SK-N-SH (cell line): ENCODE data around the gene MRPL21. TPM values are rescaled to one million over a fixed set of nuclear protein-coding genes. Genes with fewer than 3 reads are reported as not detected.
A peak's percentile ranks its signal among the peaks of the same experiment; 100 is the strongest.

ENCODE experiments used
- CTCF ChIA-PET: fragments of 300-600, 350-600 bp; formaldehyde crosslinking; extraction: SDS; loops from one replicate; lab custom pipeline; 2021; lab: Yijun Ruan, JAX
- POLR2A ChIA-PET: fragments of 350-600 bp; sonication (Branson Sonifier 250); formaldehyde crosslinking; extraction: SDS; loops from one replicate; lab custom pipeline; 2020; ENCODE audit warnings: antibody characterized with exemption, inconsistent platforms; lab: Yijun Ruan, JAX
- DNase-seq: peaks from one replicate; pipeline ENCODE4 v3.0.0; 2012
- H2AFZ ChIP-seq: fragments of 200-600 bp; sonication (generic); 2 replicates; pipeline ENCODE4 v1.8.1; 2016; ENCODE audit warnings: antibody characterized with exemption, mild to moderate bottlenecking, low read depth
- H3F3A ChIP-seq: fragments of 200-600 bp; sonication (generic); replicated peaks from 2 replicates; pipeline ENCODE3; 2016; ENCODE audit warnings: antibody characterized with exemption, mild to moderate bottlenecking; ENCODE audit not compliant: insufficient read depth
- H3K27ac ChIP-seq, 2 experiments: fragments of 200-500 bp in 1 of 2; fragments of 200-600 bp in 1 of 2; sonication (Bioruptor generic) in 1 of 2; sonication (generic), shearing (Covaris generic) in 1 of 2; 2 replicates each; pipeline versions ENCODE4 v1.5.1 to v1.6.1; 2014 to 2016; ENCODE audit warnings: low read depth in 2 of 2, inconsistent platforms in 1 of 2, low read length in 1 of 2, mild to moderate bottlenecking in 1 of 2, mixed read lengths in 1 of 2
- H3K27me3 ChIP-seq: fragments of 200-600 bp; sonication (generic), shearing (Covaris generic); 2 replicates; pipeline ENCODE4 v1.6.1; 2016; ENCODE audit warnings: mixed run types; ENCODE audit not compliant: insufficient read depth
- H3K36me3 ChIP-seq, 2 experiments: fragments of 200-500 bp in 1 of 2; fragments of 200-600 bp in 1 of 2; sonication (Bioruptor generic) in 1 of 2; sonication (generic) in 1 of 2; replicated peaks in 1 of 2; 2 replicates each; pipeline versions ENCODE3 to v1.5.1; 2014 to 2016; ENCODE audit warnings: low read length in 1 of 2, mild to moderate bottlenecking in 1 of 2; ENCODE audit not compliant: insufficient read depth in 2 of 2, control insufficient read depth in 1 of 2
- H3K4me1 ChIP-seq, 2 experiments: fragments of 200-500 bp in 1 of 2; fragments of 200-600 bp in 1 of 2; sonication (Bioruptor generic) in 1 of 2; sonication (generic), shearing (Covaris generic) in 1 of 2; 2 replicates each; pipeline versions ENCODE4 v1.5.1 to v1.6.1; 2014 to 2016; ENCODE audit warnings: low read depth in 1 of 2, low read length in 1 of 2, mixed run types in 1 of 2; ENCODE audit not compliant: insufficient read depth in 2 of 2, control insufficient read depth in 1 of 2
- H3K4me2 ChIP-seq: fragments of 200-600 bp; sonication (generic), shearing (Covaris generic); 2 replicates; pipeline ENCODE4 v1.6.1; 2017; ENCODE audit warnings: mixed run types
- H3K4me3 ChIP-seq, 2 experiments: fragments of 200-500 bp in 1 of 2; fragments of 200-600 bp in 1 of 2; sonication (Bioruptor generic) in 1 of 2; sonication (generic), shearing (Covaris generic) in 1 of 2; 2 replicates each; pipeline versions ENCODE4 v1.5.1 to v1.8.1; 2014 to 2016; ENCODE audit warnings: low read depth in 2 of 2, inconsistent platforms in 1 of 2, low read length in 1 of 2, mild to moderate bottlenecking in 1 of 2, mixed read lengths in 1 of 2, moderate library complexity in 1 of 2
- H3K79me2 ChIP-seq: fragments of 200-600 bp; sonication (generic); 2 replicates; pipeline ENCODE4 v1.8.1; 2017; ENCODE audit warnings: mild to moderate bottlenecking; ENCODE audit not compliant: insufficient read depth
- H3K9ac ChIP-seq: fragments of 200-600 bp; sonication (generic); 2 replicates; pipeline ENCODE4 v1.6.1; 2017; ENCODE audit warnings: mixed run types
- H3K9me2 ChIP-seq: fragments of 200-600 bp; sonication (generic); 2 replicates; pipeline ENCODE4 v1.6.1; 2017; ENCODE audit warnings: mixed run types
- H3K9me3 ChIP-seq: fragments of 200-600 bp; sonication (generic); 2 replicates; pipeline ENCODE4 v1.6.1; 2017; ENCODE audit warnings: mixed run types, mild to moderate bottlenecking, moderate library complexity
- H4K20me1 ChIP-seq: fragments of 200-600 bp; sonication (generic); 2 replicates; pipeline ENCODE4 v1.6.1; 2017; ENCODE audit warnings: mild to moderate bottlenecking, mixed run types; ENCODE audit not compliant: insufficient read depth
- CHD2 ChIP-seq: fragments of 150-350 bp; IDR thresholded peaks from 2 replicates; pipeline ENCODE4 v1.6.1; 2018; ENCODE audit warnings: low read length; ENCODE audit not compliant: partially characterized antibody
- EP300 ChIP-seq, 2 experiments: IDR thresholded peaks; 2 replicates each; pipeline versions ENCODE4 v1.4.0 to v1.6.1; 2012; ENCODE audit warnings: borderline replicate concordance in 1 of 2, low read depth in 1 of 2, low read length in 1 of 2
- EZH2phosphoT487 ChIP-seq: fragments of 200-600 bp; sonication (generic); IDR thresholded peaks from 2 replicates; pipeline ENCODE4 v1.6.1; 2017; ENCODE audit warnings: low read depth, mixed run types, mild to moderate bottlenecking, antibody characterized with exemption, moderate library complexity, borderline replicate concordance
- FOXJ3 ChIP-seq: sonication (generic); formaldehyde crosslinking; IDR thresholded peaks from 2 replicates; pipeline ENCODE4 v1.5.1; 2020; ENCODE audit warnings: mild to moderate bottlenecking, missing genetic modification reagents
- GABPA ChIP-seq: IDR thresholded peaks from 2 replicates; pipeline ENCODE4 v1.4.0; 2012; ENCODE audit warnings: low read depth, mild to moderate bottlenecking
- JUND ChIP-seq: IDR thresholded peaks from 2 replicates; pipeline ENCODE4 v1.4.0; 2012
- MAX ChIP-seq: IDR thresholded peaks from 2 replicates; pipeline ENCODE4 v1.4.0; 2012; ENCODE audit warnings: low read depth
- MEF2A ChIP-seq: IDR thresholded peaks from 2 replicates; pipeline ENCODE4 v1.4.0; 2012; ENCODE audit warnings: low read depth, borderline replicate concordance
- NRF1 ChIP-seq: IDR thresholded peaks from 2 replicates; pipeline ENCODE4 v1.6.1; 2012; ENCODE audit warnings: low read depth, mild to moderate bottlenecking, low read length
- PBX3 ChIP-seq: IDR thresholded peaks from 2 replicates; pipeline ENCODE4; 2012
- POLR2AphosphoS5 ChIP-seq: IDR thresholded peaks from 2 replicates; pipeline ENCODE4 v1.6.1; 2012; ENCODE audit warnings: low read depth, low read length
- RAD21 ChIP-seq: IDR thresholded peaks from 2 replicates; pipeline ENCODE4 v1.6.1; 2012; ENCODE audit warnings: mild to moderate bottlenecking, low read length
- RCOR1 ChIP-seq: fragments of 150-350 bp; IDR thresholded peaks from 2 replicates; pipeline ENCODE4 v1.6.1; 2017; ENCODE audit warnings: antibody characterized with exemption, low read length
- RFX5 ChIP-seq: IDR thresholded peaks from 2 replicates; pipeline ENCODE4 v1.6.1; 2012; ENCODE audit warnings: mild to moderate bottlenecking, improper control_type of control experiment, low read length
- RXRA ChIP-seq: IDR thresholded peaks from 2 replicates; pipeline ENCODE4 v1.4.0; 2012; ENCODE audit warnings: low read depth, mild to moderate bottlenecking, borderline replicate concordance
- SIN3A ChIP-seq: IDR thresholded peaks from 2 replicates; pipeline ENCODE4 v1.6.1; 2012; ENCODE audit warnings: low read depth, mild to moderate bottlenecking, low read length, moderate library complexity, borderline replicate concordance
- SMC3 ChIP-seq: IDR thresholded peaks from 2 replicates; pipeline ENCODE4 v1.6.1; 2012; ENCODE audit warnings: low read depth, low read length, improper control_type of control experiment
- TAF1 ChIP-seq: IDR thresholded peaks from 2 replicates; pipeline ENCODE4 v1.6.1; 2012; ENCODE audit warnings: low read depth, mild to moderate bottlenecking, low read length, moderate library complexity, borderline replicate concordance
- TCF12 ChIP-seq: IDR thresholded peaks from 2 replicates; pipeline ENCODE4 v1.4.0; 2012
- USF1 ChIP-seq: IDR thresholded peaks from 2 replicates; pipeline ENCODE4 v1.4.0; 2012; ENCODE audit warnings: low read depth, borderline replicate concordance
- USF2 ChIP-seq: fragments of 150-350 bp; IDR thresholded peaks from 2 replicates; pipeline ENCODE4 v1.6.1; 2017; ENCODE audit warnings: antibody characterized with exemption, low read length, low read depth, borderline replicate concordance
- WGBS: methylation state at CpG from one replicate; pipeline ENCODE4 v1.1.6; 2017; ENCODE audit warnings: low lambda C conversion rate; 5-methylcytosine and 5-hydroxymethylcytosine counted together
- polyA plus RNA-seq, 3 experiments: library from polyadenylated mRNA; depleted of rRNA; stranded (reverse); fragments of >200 nt; gene quantifications; 2 replicates each; pipeline ENCODE4 v1.2.3, GENCODE V29; 2012

The MRPL21 gene
- polyA plus RNA-seq, 1 of the 3 experiments (the other 2 are of a cell fraction), result 125 TPM

- H3K27me3 ChIP-seq, result no peaks in the 10 kb centered on the region
- no peaks in the 10 kb centered on the region; a peak in 1 of 4 replicates for H3K4me1 ChIP-seq
- H3K9me3 ChIP-seq, result no peaks in the 10 kb centered on the region
- no peak overlapping the region for H3K27ac ChIP-seq
- H3K9me2 ChIP-seq, result no peaks in the 10 kb centered on the region
- WGBS, result 91% methylated on average over 7 of the region's 7 CpGs
- H3K36me3 ChIP-seq, result peaks cover 9 to 71% of the 10 kb centered on the region in 2 experiments
- TF ChIP-seq MEF2A (no peak), NRF1 (no peak), PBX3 (no peak), POLR2AphosphoS5 (no peak), JUND (no peak), TAF1 (no peak), EZH2phosphoT487 (no peak), FOXJ3 (no peak), USF1 (no peak), USF2 (no peak), SMC3 (no peak), RCOR1 (no peak), GABPA (no peak), CHD2 (no peak)
- POLR2A ChIA-PET, result no interaction called here
- H3K4me2 ChIP-seq, result no peak overlapping the region
- no peak overlapping the region for H2AFZ ChIP-seq
- H3K4me3 ChIP-seq, result no peak overlapping the region
- H3K9ac ChIP-seq, result no peak overlapping the region
- CTCF ChIA-PET, result no interaction called here
- no peaks in the 10 kb centered on the region for H4K20me1 ChIP-seq
- peak; percentile 39 for DNase-seq
- H3F3A ChIP-seq, result no peaks in the 10 kb centered on the region
- no peaks in the 10 kb centered on the region for H3K79me2 ChIP-seq
Observed at GRCh38 chr11:68932358-68932757, 28.7 kb upstream of the MRPL21 start.

GRCh38 chr11:68931911-68932310 lies 28.3 kb upstream of the MRPL21 start:
- Histone ChIP-seq H3K36me3 (peaks cover 14 to 70% of the 10 kb centered on the region in 2 experiments), H3K9ac (no peak overlapping the region), H3K9me3 (no peaks in the 10 kb centered on the region), H2AFZ (no peak overlapping the region), H3K9me2 (no peaks in the 10 kb centered on the region), H3K27ac (no peak overlapping the region), H3K79me2 (no peaks in the 10 kb centered on the region), H3K27me3 (no peaks in the 10 kb centered on the region), H4K20me1 (no peaks in the 10 kb centered on the region), H3F3A (no peaks in the 10 kb centered on the region), H3K4me2 (no peak overlapping the region), H3K4me3 (no peak overlapping the region), H3K4me1 (no peaks in the 10 kb centered on the region; a peak in 1 of 4 replicates)
- DNase-seq, result no peak
- ChIA-PET POLR2A (no interaction called here), CTCF (no interaction called here)
- WGBS, result 89% methylated on average over 17 of the region's 17 CpGs
- no peak for TF ChIP-seq NRF1
- TF ChIP-seq GABPA, result no peak
- no peak for TF ChIP-seq SIN3A
- no peak for TF ChIP-seq RFX5
- TF ChIP-seq POLR2AphosphoS5, result no peak
- no peak for TF ChIP-seq EZH2phosphoT487
- TF ChIP-seq PBX3, result no peak
- TF ChIP-seq RAD21, result no peak
- TF ChIP-seq TCF12, result no peak
- TF ChIP-seq EP300 (IDR thresholded peaks at IDR 0.05; ENCODE audit: borderline replicate concordance in 1 of 2, low read depth in 1 of 2, low read length in 1 of 2), result no peak
- TF ChIP-seq RXRA, result no peak
- TF ChIP-seq MEF2A, result no peak
- no peak for TF ChIP-seq TAF1
- TF ChIP-seq MAX, result no peak
- no peak for TF ChIP-seq RCOR1
- TF ChIP-seq USF2, result no peak
